Upper lobe of left lung (tissue), 4 donors: ENCODE data around the gene EXOC3.

Source experiments
- POLR2A ChIP-seq, 4 donors: fragments of 450-650 bp; IDR thresholded peaks; one replicate each; pipeline ENCODE4 v1.5.1; 2016 to 2017; ENCODE audit warnings: antibody characterized with exemption in 4 of 4, mild to moderate bottlenecking in 2 of 4
- POLR2AphosphoS5 ChIP-seq, 2 donors: sonication (generic); formaldehyde crosslinking; IDR thresholded peaks; one replicate each; pipeline ENCODE4 v1.5.1; 2017; ENCODE audit warnings: antibody characterized with exemption in 2 of 2
- TF ChIP-seq, protein P1 (sequence below), 6 experiments: fragments of 450-650 bp in 4 of 6; fragments of 200-600 bp in 2 of 6; sonication (generic) in 2 of 6; IDR thresholded peaks; one replicate each; pipeline ENCODE4 v1.5.1; 2016 to 2019; ENCODE audit warnings: antibody characterized with exemption in 6 of 6

- TF ChIP-seq, protein P1, sequence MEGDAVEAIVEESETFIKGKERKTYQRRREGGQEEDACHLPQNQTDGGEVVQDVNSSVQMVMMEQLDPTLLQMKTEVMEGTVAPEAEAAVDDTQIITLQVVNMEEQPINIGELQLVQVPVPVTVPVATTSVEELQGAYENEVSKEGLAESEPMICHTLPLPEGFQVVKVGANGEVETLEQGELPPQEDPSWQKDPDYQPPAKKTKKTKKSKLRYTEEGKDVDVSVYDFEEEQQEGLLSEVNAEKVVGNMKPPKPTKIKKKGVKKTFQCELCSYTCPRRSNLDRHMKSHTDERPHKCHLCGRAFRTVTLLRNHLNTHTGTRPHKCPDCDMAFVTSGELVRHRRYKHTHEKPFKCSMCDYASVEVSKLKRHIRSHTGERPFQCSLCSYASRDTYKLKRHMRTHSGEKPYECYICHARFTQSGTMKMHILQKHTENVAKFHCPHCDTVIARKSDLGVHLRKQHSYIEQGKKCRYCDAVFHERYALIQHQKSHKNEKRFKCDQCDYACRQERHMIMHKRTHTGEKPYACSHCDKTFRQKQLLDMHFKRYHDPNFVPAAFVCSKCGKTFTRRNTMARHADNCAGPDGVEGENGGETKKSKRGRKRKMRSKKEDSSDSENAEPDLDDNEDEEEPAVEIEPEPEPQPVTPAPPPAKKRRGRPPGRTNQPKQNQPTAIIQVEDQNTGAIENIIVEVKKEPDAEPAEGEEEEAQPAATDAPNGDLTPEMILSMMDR (IDR thresholded peaks at IDR 0.05), result no peak
- TF ChIP-seq POLR2A (IDR thresholded peaks at IDR 0.05), result no peak
- TF ChIP-seq POLR2AphosphoS5 (IDR thresholded peaks at IDR 0.05), result no peak
Measured at GRCh38 chr5:494667-495255, 51.8 kb downstream of the EXOC3 start.
